RWPE2 (cell line): ENCODE results near the gene PNCK.

Experiments used
- ATAC-seq: fragments of 200-7000 bp; cut with Tn5 transposase; 3 replicates; pipeline ENCODE4 v1.9.1; 2021; ENCODE audit warnings: low read depth
- DNase-seq: peaks from one replicate; pipeline ENCODE4 v3.0.0-alpha.2; 2020; ENCODE audit warnings: low spot score
- H3K27ac ChIP-seq: fragments of 450-650 bp; 2 replicates; pipeline ENCODE4 v1.5.1; 2017; ENCODE audit warnings: mild to moderate bottlenecking; ENCODE audit not compliant: poor library complexity, severe bottlenecking
- H3K27me3 ChIP-seq: fragments of 250-450 bp; sonication (Bioruptor Pico); 2 replicates; pipeline ENCODE4 v1.5.1; 2021; ENCODE audit warnings: mild to moderate bottlenecking, moderate library complexity; ENCODE audit not compliant: insufficient read depth, poor library complexity, severe bottlenecking
- H3K36me3 ChIP-seq: fragments of 250-450 bp; sonication (Bioruptor Pico); 2 replicates; pipeline ENCODE4 v1.5.1; 2020; ENCODE audit warnings: low read depth, mild to moderate bottlenecking, moderate library complexity
- H3K4me1 ChIP-seq: fragments of 250-450 bp; sonication (Bioruptor Pico); 2 replicates; pipeline ENCODE4 v1.5.1; 2021; ENCODE audit warnings: mild to moderate bottlenecking, moderate library complexity; ENCODE audit not compliant: insufficient read depth, poor library complexity, severe bottlenecking
- H3K4me3 ChIP-seq: fragments of 250-450 bp; sonication (Bioruptor Pico); 2 replicates; pipeline ENCODE4 v1.5.1; 2021; ENCODE audit warnings: mild to moderate bottlenecking, moderate library complexity; ENCODE audit not compliant: severe bottlenecking
- H3K9me3 ChIP-seq: fragments of 250-450 bp; sonication (Bioruptor Pico); 2 replicates; pipeline ENCODE4 v1.5.1; 2021; ENCODE audit warnings: mild to moderate bottlenecking, moderate library complexity; ENCODE audit not compliant: severe bottlenecking
- CTCF ChIP-seq: fragments of 450-650 bp; IDR thresholded peaks from one replicate; pipeline ENCODE4 v1.5.1; 2017; ENCODE audit warnings: mild to moderate bottlenecking, moderate library complexity; ENCODE audit not compliant: poor library complexity, severe bottlenecking

PNCK gene

GRCh38 chrX:153657161-153657560 lies 16.5 kb downstream of the PNCK start:
- TF ChIP-seq CTCF: no peak
- H3K27ac ChIP-seq: no peak overlapping the region
- H3K27me3 ChIP-seq: peaks cover 6% of the 10 kb centered on the region
- DNase-seq (no peak), ATAC-seq (no peak)
- H3K9me3 ChIP-seq: no peaks in the 10 kb centered on the region
- H3K4me1 ChIP-seq: no peaks in the 10 kb centered on the region
- H3K4me3 ChIP-seq: no peak overlapping the region
- H3K36me3 ChIP-seq: no peaks in the 10 kb centered on the region

- DNase-seq (no peak), ATAC-seq (no peak)
- Histone ChIP-seq H3K36me3 (no peaks in the 10 kb centered on the region), H3K9me3 (no peaks in the 10 kb centered on the region), H3K27ac (no peak overlapping the region), H3K27me3 (no peaks in the 10 kb centered on the region), H3K4me3 (no peak overlapping the region), H3K4me1 (no peaks in the 10 kb centered on the region)
- TF ChIP-seq CTCF: no peak
These were observed 20.1 kb downstream of the PNCK start for GRCh38 chrX:153653556-153653955.

- no peaks in the 10 kb centered on the region for H3K36me3 ChIP-seq
- TF ChIP-seq CTCF: no peak
- H3K4me1 ChIP-seq: peaks cover 2% of the 10 kb centered on the region
- H3K4me3 ChIP-seq: no peak overlapping the region
- ATAC-seq (peak; percentile 62; the same call in 2 of the 3 replicates), DNase-seq (no peak)
- H3K27me3 ChIP-seq: no peaks in the 10 kb centered on the region
- H3K27ac ChIP-seq: no peak overlapping the region
- no peaks in the 10 kb centered on the region for H3K9me3 ChIP-seq
These were observed 22.0 kb downstream of the PNCK start for GRCh38 chrX:153651540-153652079.

- no peak for ATAC-seq
- TF ChIP-seq CTCF: no peak
- Histone ChIP-seq H3K9me3 (no peaks in the 10 kb centered on the region), H3K4me1 (peaks cover 5% of the 10 kb centered on the region), H3K4me3 (no peak overlapping the region), H3K27ac (no peak overlapping the region), H3K36me3 (no peaks in the 10 kb centered on the region), H3K27me3 (no peaks in the 10 kb centered on the region)
- DNase-seq: no peak
These were observed 22.7 kb downstream of the PNCK start for GRCh38 chrX:153650959-153651358.

- no peak for DNase-seq
- H3K27me3 ChIP-seq: no peaks in the 10 kb centered on the region
- no peaks in the 10 kb centered on the region for H3K36me3 ChIP-seq
- no peaks in the 10 kb centered on the region for H3K9me3 ChIP-seq
- peaks cover 5% of the 10 kb centered on the region for H3K4me1 ChIP-seq
- no peak overlapping the region for H3K27ac ChIP-seq
- H3K4me3 ChIP-seq: no peak overlapping the region
- TF ChIP-seq CTCF: no peak
- no peak for ATAC-seq
These were observed 23.5 kb downstream of the PNCK start for GRCh38 chrX:153649915-153650782.
